ENCODE measurements around the gene VWA5A.

VWA5A gene

GRCh38 chr11:124172101-124172500 is 56.9 kb downstream of the VWA5A start:
- no peak for DNase-seq

GRCh38 chr11:124172599-124172998 is 57.3 kb downstream of the VWA5A start:
- no peak for DNase-seq

- DNase-seq, result no peak
Observed at GRCh38 chr11:124174001-124174583, 58.8 kb downstream of the VWA5A start.

GRCh38 chr11:124176925-124177715 is 61.9 kb downstream of the VWA5A start:
- DNase-seq, result no peak

- no peak for DNase-seq
Observed at GRCh38 chr11:124179310-124179709, 64.1 kb downstream of the VWA5A start.

GRCh38 chr11:124183068-124183467 is 67.8 kb downstream of the VWA5A start, which contains the start of gene OR10D3:
TSS of gene OR10D3 (plus strand) at chr11:124183345. CDS start at chr11:124185270, 1,925 bp downstream.
- DNase-seq, result no peak

- no peak for DNase-seq
Observed at GRCh38 chr11:124190298-124191139, 75.3 kb downstream of the VWA5A start.

- no peak for DNase-seq
Observed at GRCh38 chr11:124193221-124194010, 78.2 kb downstream of the VWA5A start.

- no peak for DNase-seq
Observed at GRCh38 chr11:124194293-124195188, 79.3 kb downstream of the VWA5A start.

GRCh38 chr11:124195189-124195734 is 80.0 kb downstream of the VWA5A start:
- DNase-seq, result no peak

Data from NCI-H1048 (cell line).